Loucy (cell line): ENCODE data around the gene SEMA3A.

Experiments used
- CTCF ChIP-seq: fragments of 200-600 bp; sonication (generic); conservative IDR thresholded peaks from 2 replicates; pipeline ENCODE4 v1.5.1; 2014; ENCODE audit warnings: mild to moderate bottlenecking, antibody characterized with exemption, low read length
- EZH2phosphoT487 ChIP-seq: fragments of 200-600 bp; IDR thresholded peaks from 2 replicates; pipeline ENCODE4 v1.6.1; 2018; ENCODE audit warnings: antibody characterized with exemption, mild to moderate bottlenecking, moderate library complexity, borderline replicate concordance

- TF ChIP-seq CTCF (no peak), EZH2phosphoT487 (no peak)
These were observed 58.3 kb downstream of the SEMA3A start for GRCh38 chr7:84136336-84136735.
